Fibroblast of mammary gland (primary cell): ENCODE measurements around the gene VWA1.
"Not testable (repeated sequence)": the region's sequence is repeated elsewhere in the genome, so short reads cannot be mapped to it uniquely, and the experiment has no call there.

ENCODE experiments used
- DNase-seq: peaks from one replicate; pipeline ENCODE4 v3.0.0-alpha.2; 2010; ENCODE audit warnings: low read depth
- H3K4me3 ChIP-seq: 2 replicates; pipeline ENCODE4 v1.5.1; 2011; ENCODE audit warnings: low read depth, mild to moderate bottlenecking, low read length, moderate library complexity; ENCODE audit not compliant: control insufficient read depth
- TF ChIP-seq, protein P1 (sequence below): conservative IDR thresholded peaks from 2 replicates; pipeline ENCODE4 v1.5.1; 2011; ENCODE audit warnings: low read depth, low read length, inconsistent platforms; ENCODE audit not compliant: control insufficient read depth, insufficient read depth

The VWA1 gene

DNA sequence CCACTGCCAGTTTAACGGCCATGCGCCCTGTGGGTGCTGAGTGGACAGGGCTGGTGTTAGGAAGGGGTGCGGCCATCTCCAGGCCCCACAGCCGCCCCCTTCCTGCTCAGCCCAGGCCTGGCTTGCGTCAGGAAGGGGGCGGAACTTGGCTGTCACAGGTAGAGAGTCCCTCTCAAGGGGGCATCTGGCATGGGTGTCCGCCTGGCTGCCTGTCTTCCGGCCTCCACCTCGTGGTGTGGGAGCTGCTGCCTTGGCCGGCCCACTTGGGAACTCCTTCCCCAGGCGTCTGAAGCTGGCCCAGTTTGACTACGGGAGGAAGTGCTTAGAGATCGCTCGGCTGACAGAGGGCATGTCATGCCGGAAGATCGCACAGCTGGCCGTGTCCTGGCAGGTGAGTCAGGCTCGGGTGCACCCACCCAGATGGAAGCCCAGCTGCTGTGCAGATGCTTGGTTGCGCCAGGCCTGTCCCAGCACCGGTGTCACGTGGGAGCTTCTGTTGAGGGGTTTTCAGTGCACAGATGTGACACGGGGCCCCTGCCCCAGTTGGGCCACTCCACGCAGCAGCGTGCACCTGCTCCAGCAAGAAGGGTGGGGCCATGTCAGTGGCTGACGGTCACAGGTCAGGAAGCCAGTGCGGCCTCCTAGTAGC, 27.0 kb downstream of the VWA1 start:
- peak; percentile 77 for DNase-seq
- H3K4me3 ChIP-seq: no peak overlapping the region
- TF ChIP-seq, protein P1, sequence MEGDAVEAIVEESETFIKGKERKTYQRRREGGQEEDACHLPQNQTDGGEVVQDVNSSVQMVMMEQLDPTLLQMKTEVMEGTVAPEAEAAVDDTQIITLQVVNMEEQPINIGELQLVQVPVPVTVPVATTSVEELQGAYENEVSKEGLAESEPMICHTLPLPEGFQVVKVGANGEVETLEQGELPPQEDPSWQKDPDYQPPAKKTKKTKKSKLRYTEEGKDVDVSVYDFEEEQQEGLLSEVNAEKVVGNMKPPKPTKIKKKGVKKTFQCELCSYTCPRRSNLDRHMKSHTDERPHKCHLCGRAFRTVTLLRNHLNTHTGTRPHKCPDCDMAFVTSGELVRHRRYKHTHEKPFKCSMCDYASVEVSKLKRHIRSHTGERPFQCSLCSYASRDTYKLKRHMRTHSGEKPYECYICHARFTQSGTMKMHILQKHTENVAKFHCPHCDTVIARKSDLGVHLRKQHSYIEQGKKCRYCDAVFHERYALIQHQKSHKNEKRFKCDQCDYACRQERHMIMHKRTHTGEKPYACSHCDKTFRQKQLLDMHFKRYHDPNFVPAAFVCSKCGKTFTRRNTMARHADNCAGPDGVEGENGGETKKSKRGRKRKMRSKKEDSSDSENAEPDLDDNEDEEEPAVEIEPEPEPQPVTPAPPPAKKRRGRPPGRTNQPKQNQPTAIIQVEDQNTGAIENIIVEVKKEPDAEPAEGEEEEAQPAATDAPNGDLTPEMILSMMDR: no peak

DNA sequence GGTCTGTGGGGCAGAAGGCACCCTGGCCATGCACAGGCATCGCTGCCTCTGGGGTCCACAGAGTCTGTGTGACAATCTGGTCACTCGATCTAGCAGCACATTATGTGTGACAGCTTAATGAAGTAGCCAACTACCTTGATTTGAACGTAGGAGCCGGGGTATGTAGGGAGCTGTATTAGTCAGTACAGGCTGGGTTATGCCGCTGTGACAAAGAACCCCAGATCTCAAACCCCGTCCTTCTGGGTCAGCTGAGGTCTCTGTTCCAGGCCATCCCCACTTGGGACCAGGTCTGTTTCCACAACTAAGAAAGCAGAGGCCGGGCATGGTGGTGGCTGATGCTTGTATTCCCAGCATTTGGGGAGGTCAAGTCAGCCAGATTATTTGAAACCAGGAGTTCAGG, 27.8 kb downstream of the VWA1 start:
- TF ChIP-seq, protein P1: no peak
- no peak for DNase-seq
- H3K4me3 ChIP-seq: no peak overlapping the region

DNA sequence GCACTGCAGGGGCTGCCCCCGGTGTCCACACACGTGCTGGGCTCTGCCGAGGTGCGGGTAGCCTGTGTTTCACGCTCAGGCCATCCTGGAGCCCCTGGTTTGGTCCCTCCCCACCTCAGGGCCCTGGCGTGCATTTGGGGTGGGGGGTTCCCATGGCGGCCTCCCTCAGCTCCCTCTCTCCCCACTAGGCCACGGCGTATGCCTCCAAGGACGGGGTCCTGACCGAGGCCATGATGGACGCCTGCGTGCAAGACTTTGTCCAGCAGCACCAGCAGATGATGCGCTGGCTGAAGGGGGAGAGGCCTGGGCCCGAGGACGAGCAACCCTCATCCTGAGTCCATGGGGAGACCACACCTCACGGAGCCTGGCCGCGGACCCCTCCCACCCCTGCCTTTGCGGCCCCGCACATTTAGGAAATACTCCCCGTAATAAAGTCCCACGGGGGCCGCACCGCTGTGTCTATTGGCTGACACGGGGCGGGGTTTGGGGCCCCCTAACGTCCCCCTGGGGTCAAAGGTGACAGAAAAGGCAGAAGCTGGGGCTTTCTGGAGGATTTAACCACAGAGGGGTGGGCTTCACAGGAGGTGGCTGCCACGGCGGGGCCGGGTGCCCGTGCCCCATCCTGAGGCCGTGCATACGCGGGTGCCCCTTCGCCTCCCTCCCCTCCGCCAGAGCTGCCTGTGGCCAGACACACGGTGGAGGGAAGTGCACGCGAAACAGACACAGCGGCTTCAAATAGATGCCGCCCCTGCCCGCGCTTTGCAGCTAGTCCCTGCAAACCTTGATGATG, 32.9 kb downstream of the VWA1 start:
- H3K4me3 ChIP-seq, DNase-seq: not testable (repeated sequence)

DNA sequence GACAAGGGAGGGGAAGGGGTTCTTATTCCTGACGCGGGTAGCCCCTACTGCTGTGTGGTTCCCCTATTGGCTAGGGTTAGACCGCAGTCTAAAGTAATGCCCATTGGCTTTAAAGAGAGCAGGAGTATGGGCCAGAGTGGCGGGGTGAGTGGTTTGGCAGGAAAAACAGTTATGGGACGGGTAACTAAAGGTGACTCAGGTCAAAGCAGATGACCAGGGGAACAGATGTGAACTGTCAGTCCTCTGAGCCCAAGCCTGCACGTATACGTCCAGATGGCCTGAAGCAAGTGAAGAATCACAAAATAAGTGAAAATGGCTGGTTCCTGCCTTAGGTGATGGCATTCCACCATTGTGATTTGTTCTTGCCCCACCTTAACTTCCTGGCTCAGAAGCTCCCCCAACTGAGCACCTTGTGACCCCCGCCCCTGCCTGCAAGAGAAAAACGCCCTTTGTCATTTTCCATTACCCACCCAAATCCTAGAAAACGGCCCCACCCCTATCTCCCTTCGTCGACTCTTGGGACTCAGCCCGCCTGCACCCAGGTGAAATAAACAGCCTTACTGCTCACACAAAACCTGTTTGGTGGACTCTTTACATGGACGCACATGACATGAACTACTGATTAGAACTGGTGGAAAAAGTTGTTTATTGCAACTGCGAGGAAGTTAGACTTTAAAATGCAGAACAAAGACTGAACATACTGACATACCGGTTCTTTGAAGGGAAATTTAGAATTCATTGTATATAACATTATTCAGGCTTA, 35.3 kb downstream of the VWA1 start:
- peak overlapping the region; percentile 84 for H3K4me3 ChIP-seq
- TF ChIP-seq, protein P1: no peak
- DNase-seq: peak; percentile 25

DNA sequence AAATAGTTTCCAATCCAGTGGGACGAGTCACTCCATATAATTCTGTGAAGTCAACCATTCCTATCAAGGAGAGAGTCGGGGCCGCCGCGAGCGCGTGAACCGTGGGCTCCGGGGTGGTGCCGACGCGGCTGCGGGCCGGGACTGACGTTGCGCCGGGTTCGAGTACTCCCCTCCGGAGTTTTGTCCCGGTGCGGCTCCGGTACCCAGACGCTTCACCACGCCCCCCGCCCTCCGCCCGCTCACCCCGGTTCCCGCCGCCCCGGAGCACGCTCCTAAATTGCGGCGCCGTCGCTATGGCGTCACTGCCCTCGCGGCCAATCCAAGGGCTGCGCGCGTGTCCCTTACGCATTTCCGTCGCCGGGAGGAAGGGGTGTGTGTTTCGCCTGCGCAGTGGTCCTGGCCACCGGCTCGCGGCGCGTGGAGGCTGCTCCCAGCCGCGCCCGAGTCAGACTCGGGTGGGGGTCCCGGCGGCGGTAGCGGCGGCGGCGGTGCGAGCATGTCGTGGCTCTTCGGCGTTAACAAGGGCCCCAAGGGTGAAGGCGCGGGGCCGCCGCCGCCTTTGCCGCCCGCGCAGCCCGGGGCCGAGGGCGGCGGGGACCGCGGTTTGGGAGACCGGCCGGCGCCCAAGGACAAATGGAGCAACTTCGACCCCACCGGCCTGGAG, 36.0 kb downstream of the VWA1 start, which contains the start of gene ATAD3B:
Gene ATAD3B (plus strand): TSS at position 377 of the 664 bp plus-strand sequence. CDS start 120 bp downstream, at position 497.
- peak within 1 kb of the TSS; percentile 84 for H3K4me3 ChIP-seq
- TF ChIP-seq, protein P1: no peak
- DNase-seq: peak; percentile 87

DNA sequence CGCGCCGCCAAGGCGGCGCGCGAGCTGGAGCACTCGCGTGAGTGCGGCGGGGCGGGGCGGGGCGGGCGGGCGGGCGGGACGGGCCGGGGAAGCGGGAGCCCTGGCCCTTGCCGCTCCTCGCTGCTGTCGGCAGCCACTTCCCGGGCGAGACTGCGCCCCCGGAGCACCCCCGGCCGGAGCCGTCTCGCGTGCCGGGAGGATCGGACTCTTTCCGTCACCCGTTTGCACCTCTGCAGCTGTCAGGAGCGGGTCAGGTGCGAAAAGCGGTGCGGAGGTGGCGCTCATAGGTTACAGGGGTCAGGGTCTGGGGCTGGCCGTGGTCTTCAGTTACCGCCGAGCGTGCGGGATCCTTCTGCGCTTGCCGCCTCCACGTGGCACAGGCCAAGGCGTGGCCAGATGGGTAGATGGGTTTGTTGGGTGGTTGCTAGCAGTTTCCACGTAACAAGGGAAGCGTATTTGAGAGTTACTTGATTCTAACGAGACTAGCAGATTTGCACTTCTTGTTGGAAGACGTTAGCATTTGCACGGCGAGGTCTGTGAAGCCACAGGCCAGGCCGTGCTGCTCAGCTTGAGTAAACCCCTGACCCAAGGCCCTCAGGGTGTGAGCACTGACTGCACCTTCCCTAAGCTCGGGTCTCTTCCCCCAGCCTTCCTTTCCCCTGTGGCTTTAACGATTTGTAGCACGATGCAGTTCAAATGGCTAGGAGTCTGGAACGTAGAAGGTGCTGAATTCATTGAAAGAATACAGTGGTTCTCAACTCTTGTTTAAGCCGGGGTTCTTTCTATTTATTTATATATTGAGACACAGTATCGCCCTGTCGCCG, 36.8 kb downstream of the VWA1 start:
- not testable (repeated sequence) for DNase-seq

DNA sequence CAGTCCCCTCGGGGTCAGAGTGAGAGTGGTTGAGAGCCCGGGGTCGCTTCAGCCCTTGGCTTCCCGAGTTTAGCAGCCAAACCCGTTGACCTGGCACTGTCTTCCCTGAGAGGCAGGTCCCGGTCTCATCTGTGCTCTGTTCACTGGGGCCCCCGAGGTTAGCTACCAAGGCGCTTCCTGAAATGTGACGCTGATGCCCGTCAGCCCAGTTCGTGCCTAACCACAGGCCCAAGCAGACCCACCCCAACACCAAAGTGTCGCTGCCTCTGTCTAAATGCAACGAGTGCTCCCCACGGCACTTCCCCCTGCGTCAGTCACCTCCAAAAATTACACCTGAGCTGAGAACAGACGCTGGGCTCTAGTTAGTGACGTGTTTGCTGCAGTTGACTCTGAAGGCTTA, 40.5 kb downstream of the VWA1 start:
- not testable (repeated sequence) for H3K4me3 ChIP-seq, DNase-seq

More for the DNA sequence above, 36.8 kb downstream of the VWA1 start:
- H3K4me3 ChIP-seq: peak overlapping the region; percentile 76
